GM19023 (cell line): ENCODE measurements around the gene SLC6A3.

Source experiments
- ATAC-seq: cut with Tn5 transposase; IDR thresholded peaks from one replicate; pipeline ENCODE4 v1.9.1; 2021; ENCODE audit warnings: mild to moderate bottlenecking, moderate library complexity; ENCODE audit not compliant: unreplicated experiment

SLC6A3 gene

DNA sequence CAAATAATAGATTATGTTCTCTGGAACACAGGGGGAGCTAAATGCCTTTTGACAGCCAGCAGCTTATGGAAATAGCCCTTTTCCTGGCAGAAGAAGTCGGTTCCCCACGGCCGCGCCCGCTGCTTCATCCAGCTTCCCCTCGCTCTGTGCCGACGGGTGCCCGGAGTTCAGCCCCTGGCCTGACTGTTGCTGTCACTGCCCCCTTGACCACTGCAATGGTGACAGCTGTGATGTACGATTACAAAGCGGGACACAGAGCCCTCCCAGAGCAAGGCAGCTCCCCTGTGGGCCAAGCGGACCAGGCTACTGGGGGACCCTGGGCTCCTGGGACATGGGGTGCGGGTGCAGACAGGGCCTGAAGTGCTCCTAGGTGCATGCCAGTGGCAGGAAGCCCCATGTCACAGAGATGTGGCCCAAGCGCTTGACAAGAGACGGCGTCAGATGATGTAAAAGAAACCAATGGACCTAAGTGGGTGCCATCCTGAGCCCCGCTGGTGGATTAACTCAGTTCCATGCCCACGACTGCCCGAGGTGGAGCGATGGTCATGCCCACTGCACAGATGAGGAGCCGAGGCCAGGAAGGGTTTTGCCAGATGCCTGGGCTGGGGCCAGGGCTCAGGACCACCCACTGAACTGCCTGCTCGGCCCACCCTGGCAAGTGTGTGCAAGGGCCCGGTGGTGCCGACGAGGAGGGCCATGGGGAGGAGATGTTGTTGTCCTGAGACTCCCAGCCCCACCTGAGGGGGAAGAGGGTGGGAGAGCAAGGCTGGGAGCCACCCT is 87.1 kb downstream of the SLC6A3 start:
- no peak for ATAC-seq

DNA sequence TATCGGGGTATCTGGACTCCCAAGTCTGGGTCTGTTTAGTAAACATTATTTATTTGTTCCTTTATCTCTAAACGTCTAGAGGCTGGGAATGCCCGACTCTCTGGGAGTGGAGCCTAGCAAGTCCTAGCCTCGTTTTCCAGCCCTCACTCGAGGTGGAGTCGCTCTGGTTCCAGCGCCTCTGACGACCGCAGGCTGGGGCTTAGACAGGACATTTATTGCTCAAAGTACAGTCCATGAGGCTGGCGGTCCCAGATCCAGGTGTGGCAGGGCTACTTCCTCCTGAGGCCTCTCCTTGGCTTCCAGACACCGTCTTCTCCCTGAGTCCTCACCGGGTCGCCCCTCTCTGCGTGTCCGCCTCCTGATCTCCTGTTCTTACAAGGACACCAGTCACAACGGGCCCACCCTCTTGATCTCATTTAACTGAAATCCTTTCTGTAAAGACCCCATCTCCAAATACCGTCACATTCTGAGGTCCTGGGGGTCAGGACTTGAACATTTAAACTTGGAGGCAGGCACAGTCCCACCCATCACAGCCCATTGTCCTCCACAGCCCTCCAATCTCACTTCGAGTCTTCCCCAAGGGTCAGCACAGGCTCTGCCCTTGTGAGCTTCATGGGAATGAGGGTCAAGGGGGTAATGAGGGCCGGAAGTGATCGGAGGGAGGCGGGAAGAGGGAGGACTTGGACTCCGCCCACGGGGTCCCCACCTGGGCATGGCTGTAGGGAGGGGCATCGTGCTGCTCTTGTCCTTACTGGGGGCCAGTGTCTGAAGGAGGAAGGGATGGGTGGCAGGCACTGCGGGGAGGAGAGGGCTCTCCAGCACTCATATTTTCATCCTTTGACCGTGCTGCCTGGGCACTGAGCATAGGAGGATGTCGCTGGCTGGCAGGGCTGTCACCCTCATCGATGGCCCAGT is 88.1 kb downstream of the SLC6A3 start:
- no peak for ATAC-seq

DNA sequence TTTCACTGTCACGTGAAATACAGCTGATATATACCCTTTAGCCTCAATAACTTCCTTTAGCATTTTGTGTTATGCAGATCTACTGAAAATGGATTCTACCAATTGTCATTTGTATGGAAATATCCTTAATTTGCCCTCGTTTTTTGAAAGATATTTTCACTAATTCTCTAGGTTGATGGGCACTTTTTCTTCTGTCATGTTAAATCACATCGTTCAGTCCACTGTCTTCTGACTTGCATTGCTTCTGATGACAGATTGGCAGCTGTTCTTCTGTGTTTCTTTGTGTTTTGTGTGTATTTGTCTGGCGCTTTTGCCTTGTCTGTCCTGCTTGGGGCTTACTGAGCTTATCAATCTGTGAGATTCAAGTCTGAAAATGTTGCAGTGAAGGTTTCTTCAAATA is 90.7 kb downstream of the SLC6A3 start:
- no peak for ATAC-seq

DNA sequence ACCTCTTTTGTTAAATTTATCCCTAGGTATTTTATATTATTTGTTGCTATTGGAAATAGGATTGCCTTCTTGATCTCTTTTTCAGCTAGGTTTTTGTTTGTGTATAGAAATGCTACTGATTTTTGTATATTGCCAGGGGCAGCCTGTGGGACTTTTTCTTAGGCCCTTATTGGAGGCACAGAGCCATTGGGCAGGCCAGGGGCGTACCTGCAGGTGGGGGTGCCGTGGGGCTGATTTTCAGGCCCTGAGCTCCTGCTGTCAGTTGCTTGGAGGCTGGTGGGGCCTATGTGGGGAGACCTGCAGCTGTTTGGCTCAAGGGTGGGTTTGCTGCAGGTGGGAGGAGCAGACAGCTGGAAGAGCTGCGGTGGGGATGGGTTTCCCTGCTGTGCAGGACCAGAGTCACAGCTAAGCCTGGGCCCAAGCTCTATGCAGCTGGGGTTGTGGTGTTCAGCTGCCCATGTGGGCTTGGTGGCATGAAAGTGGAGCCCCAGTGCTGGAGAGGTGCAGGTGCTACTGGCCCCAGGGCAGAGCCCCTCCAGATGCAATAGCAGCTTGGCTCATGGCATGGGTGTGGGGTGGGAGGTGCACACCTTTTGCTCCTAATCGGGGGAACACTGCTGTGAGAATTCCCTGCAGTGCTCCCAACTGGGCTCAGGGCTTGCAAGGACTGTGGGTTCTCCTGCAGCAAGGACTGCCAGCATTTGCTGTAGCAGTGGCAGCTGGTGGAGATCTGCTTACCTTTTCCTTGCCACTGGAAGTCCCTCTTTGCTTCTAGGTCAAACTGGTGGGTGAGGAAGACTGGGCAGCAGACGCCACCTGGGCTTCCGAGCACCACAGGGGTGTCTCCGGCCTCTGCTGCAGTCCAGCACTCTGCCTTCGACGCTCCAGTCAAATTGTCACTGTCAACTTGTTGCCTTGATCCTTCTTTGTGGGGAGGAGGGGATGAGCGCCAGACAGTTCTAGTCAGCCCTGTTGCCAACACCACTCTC is 92.7 kb downstream of the SLC6A3 start:
- ATAC-seq: no peak

DNA sequence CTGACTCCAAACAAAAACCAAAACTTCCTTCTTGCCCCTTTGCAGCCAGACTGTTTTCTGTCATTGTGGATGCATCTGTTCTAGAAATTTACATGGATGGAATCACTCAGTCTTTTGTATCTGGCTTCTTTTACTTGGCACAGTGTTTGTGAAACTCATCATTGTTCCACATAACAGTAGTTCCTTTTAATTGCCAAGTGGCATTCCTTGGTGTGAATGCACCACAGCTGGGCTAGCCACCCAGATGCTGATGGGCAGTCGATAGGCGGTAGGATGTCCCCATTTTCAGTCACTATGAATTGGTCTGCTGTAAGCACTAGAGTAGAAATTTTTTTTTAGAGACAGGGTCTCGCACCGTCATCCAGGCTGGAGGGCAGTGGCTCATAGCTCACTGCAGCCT is 94.1 kb downstream of the SLC6A3 start:
- no peak for ATAC-seq

DNA sequence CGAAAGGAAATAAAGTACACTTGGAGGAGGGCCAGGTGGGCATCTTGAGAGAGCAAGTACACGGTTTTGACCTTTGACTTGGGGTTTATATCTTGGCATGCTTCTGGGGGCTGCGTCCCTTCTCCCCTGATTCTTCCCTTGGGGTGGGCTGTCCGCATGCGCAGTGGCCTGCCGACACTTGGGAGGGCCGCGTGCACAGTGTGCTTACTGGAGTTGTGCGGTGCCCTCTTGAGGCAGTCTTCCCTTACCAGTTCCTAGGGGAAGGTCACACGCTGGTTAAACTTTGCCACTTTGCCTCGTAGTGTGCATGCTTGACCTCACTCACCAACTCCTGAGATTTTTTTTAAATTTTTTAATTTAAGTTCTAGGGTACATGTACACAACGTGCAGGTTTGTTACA is 96.0 kb downstream of the SLC6A3 start:
- no peak for ATAC-seq

DNA sequence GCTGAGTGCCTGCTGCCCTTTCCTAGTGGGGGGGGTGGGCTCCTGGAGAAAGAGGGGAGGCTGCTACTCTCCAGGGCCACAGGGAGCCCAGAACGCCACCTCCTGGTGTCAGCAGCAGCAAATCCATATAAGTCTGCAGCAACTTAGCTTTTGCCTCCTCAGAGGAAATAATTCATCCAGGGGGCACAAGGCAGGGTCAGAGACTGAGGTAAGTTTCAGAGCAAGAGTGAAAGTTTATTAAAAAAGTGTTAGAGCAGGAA is 96.3 kb downstream of the SLC6A3 start:
- no peak for ATAC-seq

DNA sequence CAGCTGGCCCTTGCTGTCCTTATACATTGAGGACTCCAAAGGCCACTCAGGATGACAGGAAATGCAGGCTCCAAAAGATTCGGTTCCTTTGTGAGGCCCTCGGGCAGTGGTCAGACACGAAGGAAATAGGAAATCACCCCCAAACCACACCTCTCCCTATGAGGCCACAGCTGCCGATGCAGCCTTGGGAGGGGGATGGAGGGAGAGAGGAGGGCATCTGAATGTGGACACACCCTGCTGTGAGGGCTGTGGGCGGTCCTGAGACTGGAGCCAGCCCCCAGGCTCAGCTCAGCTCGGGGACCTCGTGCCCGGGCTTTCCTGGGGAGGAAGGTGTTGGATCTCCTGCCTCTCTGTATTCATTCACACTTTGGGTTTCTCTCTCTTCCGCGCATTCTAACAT is 97.7 kb downstream of the SLC6A3 start:
- no peak for ATAC-seq

DNA sequence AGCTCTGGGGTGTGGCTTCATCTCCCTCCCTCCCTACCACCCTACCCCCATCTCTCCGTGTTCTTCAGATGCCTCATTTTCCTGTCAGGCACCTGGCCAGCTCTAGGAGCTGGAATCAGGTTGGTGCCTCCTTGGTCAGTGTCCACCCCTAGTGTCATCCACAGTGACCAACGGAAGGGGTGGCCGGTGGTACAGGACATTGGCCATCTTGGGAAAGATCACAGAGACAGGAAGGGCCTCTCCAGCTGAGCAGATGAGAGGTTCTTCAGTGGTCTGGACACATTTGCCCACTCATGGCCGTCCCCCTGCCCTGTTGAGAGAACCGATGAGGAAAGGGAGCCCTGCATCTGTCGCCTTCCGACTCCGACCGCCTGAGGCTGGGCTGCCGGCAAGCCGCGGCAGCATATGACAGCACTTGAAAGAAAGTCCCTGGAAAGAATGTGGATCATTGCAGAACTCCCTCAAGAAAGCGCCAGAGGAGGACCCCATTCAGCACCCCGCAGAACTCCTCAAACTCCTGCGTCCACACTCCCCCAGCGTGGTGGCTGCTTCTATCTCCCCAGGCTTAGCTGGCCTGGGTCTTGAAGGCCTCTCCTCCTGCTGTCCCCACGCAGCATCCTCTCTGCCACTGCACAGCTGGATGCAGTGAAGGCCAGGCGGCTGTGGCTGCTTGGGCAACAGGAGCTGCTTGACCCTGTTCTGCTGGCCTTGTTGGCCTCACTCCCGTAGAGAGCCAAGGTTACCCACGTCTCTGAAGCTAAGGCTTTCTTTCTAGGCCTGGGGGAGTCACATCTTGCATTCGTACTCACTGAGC is 98.4 kb downstream of the SLC6A3 start:
- no peak for ATAC-seq

DNA sequence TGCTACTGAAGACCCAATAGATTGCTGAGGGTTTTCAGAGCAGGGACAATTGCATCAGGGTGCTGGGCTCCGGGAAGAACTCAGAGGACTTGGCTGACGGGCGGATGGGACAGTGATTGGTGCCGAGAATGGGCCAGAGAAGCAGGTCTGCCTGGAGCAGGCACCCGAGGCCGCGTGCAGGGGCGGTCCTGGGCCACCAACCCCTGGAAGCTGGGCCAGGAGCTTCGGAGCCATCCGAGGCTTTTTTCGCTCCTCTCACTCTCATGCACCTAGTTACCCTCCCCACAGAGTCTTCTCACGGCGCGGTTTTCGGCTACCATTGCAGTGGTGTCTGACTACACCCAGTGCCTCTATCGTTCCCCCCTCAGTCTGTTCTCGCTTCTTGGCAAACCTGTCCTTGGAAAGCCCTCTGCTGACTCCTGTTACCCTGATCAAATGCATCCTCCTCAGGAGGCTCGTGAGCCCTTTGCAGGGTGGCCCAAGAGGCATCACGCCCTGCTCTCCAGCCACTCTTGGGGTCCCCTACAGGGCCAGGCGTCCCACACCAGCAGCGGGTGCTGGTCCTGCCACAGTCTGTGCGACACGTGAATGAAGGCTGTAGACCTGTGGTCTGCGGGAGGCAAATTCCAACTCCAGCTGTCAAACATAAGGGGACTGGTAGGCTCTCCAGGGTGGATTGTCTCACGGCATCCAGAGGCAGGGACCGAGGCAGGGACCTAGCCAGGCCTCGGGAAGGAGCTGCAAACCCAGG is 99.2 kb downstream of the SLC6A3 start:
- ATAC-seq: no peak

DNA sequence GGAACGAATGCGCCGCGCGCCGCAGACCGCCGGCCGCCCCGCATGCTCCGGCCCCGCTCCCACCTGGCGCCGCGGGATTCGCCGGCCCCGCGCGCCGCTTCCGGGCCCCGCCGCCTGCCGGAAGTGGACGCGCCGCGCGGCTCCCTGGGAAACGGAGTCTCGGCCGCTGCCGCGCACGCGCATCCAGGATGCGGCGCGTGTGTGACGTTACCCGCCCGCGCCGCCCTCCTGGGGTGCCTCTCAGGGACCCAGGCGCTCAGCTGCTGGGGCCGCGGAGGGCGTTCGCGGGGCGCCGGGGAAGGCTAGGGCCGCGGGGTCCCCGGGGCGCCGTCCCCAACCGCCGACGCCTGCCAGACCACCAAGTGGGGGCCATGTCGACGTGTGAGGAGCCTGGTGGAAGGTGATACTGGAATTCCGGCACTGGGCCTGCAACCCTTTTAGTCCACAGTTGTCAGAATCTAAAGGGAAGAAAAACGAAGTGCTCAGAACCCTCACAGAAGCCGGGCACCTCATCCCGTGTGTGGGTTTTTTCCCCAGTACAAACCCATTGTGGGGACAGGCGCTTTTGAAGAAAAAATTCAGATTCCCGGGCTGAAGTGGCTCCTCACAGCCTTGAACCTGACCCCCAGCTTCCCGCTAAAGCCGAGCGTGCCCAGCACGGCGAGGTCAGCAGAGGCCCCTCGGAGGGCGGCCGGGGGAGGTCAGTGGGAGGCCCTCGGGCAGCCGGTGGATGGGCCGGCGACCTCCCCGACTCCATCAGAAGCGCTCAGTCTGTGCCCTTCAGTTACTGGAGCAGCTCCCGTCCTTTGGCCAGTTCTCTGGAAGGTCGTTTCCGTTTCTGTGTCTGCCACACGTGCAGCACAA is 100.0 kb downstream of the SLC6A3 start, which contains the start of gene CLPTM1L:
TSS of gene CLPTM1L (minus strand) at position 125 of the 864 bp plus-strand sequence. CDS start 258 bp downstream, outside the sequence.
- peak; percentile 71 for ATAC-seq

DNA sequence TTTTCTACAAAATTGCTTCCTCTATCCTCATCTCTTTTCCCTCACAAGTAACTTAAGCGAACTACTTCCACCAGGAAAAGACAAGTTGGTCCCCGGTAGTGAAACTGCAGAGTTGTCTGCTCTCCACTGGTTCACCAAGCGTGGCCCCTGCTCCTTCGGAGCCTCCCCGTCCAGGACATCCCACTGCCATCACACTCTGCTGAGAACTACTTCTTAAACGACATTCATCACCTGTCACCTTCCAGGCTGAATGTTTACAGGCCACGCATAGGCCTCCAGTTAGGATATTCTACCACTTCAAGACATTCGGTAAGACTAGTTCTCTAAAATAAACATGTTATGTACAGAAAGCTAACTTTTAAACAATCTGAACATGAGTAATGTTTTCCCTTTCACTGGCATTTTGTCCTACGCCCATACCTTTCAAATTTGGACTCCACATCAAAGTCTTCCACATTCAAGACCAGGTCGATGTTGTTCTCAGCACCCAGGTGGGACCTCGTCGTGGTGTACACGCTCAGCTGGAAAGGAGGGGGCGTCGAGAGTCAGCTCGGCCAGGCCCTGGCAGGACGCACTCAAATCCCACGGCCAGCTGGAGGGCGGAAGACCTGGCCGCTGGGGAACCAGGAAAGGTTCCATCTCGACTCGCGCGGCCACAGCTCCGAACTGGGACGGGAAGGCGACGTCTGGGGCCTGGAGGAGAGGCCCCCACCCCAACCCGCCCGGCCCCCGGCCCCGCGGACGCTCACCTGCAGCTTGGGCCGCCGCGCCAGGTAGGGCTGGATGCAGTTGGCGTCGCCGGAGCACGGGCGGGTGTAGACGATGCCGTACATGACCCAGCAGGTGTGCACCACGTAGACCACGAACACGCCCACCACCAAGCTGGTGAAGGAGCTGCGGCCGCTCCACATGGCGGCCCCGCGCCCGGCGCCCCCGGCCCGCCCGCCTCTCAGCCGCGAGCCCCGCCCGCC is 101.0 kb downstream of the SLC6A3 start:
- ATAC-seq: peak; percentile 27

DNA sequence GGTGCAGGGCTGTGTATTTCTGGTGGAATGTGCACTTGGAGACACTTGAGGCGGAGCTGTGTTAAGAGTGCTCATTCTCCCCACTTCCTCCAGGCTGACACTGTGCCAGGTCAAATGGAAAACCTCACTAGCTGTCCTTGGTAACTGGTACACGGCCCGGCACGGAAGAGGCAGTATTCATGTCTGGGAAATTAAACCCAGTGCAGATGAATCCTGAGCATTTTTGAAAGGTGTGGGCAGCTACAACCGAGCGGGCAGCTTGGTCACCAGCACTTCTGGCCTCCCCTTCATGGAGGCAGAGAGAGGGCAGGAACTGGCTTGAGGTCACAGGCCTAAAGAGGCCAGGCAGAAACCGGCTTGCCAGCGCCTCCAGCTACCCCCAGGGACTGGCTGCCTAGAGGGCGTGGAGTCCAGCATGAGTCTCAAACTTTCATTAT is 101.9 kb downstream of the SLC6A3 start:
- no peak for ATAC-seq
